ENCODE measurements around the gene LARGE1.

GRCh38 chr22:33593818-33594217, 326.5 kb downstream of the LARGE1 start:
- TF ChIP-seq CTCF (IDR thresholded peaks at IDR 0.05) (no peak), ZFX (IDR thresholded peaks at IDR 0.05; ENCODE audit: borderline replicate concordance) (no peak)
